Left ventricle myocardium superior (tissue), 1 donor: Measurements from ENCODE around the gene LYPD4. TPM values are rescaled to one million over a fixed set of nuclear protein-coding genes. Genes with fewer than 3 reads are reported as not detected.
A peak's percentile ranks its signal among the peaks of the same experiment; 100 is the strongest.
"Not testable (repeated sequence)": the region's sequence is repeated elsewhere in the genome, so short reads cannot be mapped to it uniquely, and the experiment has no call there.

ENCODE experiments used
- ATAC-seq: fragments of 200-7000 bp; cut with Tn5 transposase; one replicate; pipeline ENCODE4 v1.9.1; 2020; ENCODE audit warnings: mild to moderate bottlenecking, moderate library complexity
- DNase-seq: peaks from one replicate; pipeline ENCODE4 v3.0.0-alpha.2; 2020
- intact Hi-C: fragments of 100-400 bp; cut with micrococcal nuclease; formaldehyde crosslinking; loops from one replicate; pipeline ENCODE4 v1.11.0; 2022
- total RNA-seq: library from RNA; stranded (reverse); fragmentation: NEBNext Ultra II Directional; extraction: Animal tissue kit (Norgen Biotek cat#: 25700); gene quantifications from one replicate; pipeline ENCODE4 v1.2.1, GENCODE V29; 2021
- donor health status: DM: no; HTN: yes; CAD: no; lungs with severe emphysema.

LYPD4 gene
- total RNA-seq, 1 donor from 2014 or later, result not detected

GRCh38 chr19:41876847-41877832 lies 32.7 kb upstream of the LYPD4 start, which contains the start of gene CD79A:
TSS of gene CD79A (plus strand) at chr19:41877279. CDS start at chr19:41877305, 26 bp downstream.
- intact Hi-C loops, result no loop called here
- peak; percentile 11 for DNase-seq
- no peak for ATAC-seq

DNA sequence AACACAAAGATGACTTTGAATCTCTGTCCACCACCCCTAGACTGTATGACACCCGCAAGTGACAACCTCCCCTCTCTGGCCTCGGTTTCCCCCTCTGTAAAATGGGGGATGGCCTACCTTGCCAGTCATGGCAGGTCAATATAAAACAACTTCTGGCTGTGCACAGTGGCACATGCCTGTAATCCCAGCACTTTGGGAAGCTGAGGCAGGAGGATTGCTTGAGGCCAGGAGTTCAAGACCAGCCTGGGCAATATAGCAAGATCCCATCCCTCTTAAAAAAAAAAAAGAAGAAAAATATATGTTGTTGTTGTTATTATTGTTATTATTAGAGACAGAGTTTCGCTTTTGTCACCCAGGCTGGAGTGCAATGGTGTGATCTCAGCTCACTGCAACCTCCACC lies 31.5 kb upstream of the LYPD4 start:
- peak; percentile 1 for DNase-seq
- intact Hi-C loops, ATAC-seq: not testable (repeated sequence)

DNA sequence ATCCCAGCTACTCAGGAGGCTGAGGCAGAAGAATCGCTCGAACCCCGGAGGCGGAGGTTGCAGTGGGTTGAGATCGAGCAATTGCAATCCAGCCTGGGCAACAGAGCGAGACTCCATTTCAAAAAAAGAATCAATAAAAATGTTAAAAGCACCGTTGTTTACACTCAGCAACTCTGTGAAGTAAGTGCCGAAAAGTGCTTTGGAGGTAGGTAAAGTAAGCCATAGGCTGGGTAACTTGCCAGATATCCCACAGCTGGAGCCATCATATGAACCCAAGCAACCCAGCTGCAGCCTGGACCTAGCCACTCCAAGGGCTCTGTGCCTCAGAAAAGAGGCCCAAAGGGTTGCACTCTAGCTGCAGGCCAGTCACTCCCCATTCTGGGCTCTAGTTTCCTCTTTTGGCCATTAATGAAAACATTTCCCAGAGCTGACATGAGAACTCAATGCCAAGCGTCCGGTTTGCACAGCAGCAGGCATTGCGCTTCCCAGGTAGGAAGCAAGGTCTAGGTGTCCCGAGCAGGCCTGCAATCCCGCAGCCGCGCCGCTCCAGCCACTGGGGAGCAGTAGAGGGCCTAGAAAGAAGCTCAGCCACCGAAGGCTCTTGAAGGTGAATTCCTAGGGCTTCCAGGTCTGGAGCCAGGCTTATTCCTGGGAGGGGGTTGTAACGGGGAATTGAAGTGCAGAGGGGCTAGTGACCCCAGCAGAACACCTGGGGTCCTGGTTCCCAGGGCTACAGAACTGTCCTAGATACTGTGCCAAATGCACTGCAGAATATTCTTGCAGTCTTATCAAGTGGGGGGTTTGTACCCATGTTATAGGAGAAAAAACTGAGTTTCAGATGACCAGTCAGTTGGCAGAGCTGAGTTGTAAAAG lies 28.5 kb upstream of the LYPD4 start:
- intact Hi-C loops, result no loop called here
- DNase-seq (peak; percentile 69), ATAC-seq (peak; percentile 74)

DNA sequence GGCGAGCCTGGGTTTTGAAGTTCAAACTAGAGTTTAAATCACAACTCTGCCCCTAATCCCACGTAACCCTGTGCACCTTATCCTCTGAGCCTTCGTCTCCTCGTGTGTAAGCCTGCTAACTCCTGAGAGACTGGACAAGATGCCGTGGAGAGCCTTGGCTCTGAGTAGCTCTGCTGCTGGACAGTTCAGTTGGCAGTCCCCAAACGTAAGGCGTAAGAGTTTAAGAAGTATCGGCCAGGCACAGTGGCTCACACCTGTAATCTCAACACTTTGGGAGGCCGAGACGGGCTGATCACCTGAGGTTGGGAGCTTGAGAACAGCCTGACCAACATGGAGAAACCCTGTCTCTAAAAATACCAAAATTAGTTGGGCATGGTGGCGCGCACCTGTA lies 27.9 kb upstream of the LYPD4 start:
- intact Hi-C loops, result no loop called here
- ATAC-seq, result no peak
- DNase-seq, result peak; percentile 7

- intact Hi-C loops, result no loop called here
- DNase-seq, result peak; percentile 38
- peak; percentile 29 for ATAC-seq
These were observed 27.3 kb upstream of the LYPD4 start for GRCh38 chr19:41871573-41872383.

GRCh38 chr19:41870401-41870873 lies 26.0 kb upstream of the LYPD4 start:
- DNase-seq (peak; percentile 14), ATAC-seq (no peak)
- intact Hi-C loops, result no loop called here

- intact Hi-C loops, result no loop called here
- DNase-seq (peak; percentile 21), ATAC-seq (no peak)
These were observed 25.0 kb upstream of the LYPD4 start for GRCh38 chr19:41869374-41869955.

DNA sequence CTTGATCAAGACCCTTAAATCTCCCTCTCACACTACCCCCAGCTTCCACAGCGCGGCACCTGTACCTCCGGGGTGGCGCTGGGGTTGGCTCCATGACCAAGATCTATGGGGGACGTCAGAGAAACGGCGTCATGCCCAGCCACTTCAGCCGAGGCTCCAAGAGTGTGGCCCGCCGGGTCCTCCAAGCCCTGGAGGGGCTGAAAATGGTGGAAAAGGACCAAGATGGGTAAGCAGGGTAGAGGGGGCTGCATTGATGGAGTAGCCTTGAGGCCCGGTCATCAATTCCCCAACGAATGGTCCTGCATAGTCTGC lies 24.5 kb upstream of the LYPD4 start:
- intact Hi-C loops, result no loop called here
- DNase-seq (peak; percentile 6), ATAC-seq (no peak)

- no peak for ATAC-seq
- DNase-seq, result peak; percentile 16
- intact Hi-C loops, result no loop called here
These were observed 23.9 kb upstream of the LYPD4 start for GRCh38 chr19:41868120-41868988.

DNA sequence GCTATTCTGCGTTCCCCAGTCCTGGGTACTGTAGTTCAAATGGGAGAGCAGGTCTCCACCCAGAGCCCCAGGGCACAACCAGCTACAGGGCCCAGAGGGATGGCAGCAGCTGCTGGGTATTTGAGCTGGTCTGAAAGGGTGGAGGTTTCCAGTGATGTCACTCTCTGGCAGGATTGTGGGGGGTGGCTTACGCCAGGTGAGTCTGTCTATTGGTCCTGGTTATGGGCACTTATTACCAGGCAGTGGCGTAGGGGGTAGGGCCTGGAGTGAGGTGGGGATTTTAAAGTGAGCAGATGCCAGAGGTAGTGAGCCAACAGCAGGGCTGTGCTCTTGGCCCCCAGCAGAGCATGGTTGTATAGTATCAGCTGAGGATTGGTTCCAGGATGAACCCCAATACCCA lies 21.8 kb upstream of the LYPD4 start:
- ATAC-seq (no peak), DNase-seq (peak; percentile 14)
- intact Hi-C loops, result no loop called here

- no peak for ATAC-seq
- intact Hi-C loops, result no loop called here
- DNase-seq, result no peak
These were observed 19.9 kb upstream of the LYPD4 start for GRCh38 chr19:41864374-41864773.

DNA sequence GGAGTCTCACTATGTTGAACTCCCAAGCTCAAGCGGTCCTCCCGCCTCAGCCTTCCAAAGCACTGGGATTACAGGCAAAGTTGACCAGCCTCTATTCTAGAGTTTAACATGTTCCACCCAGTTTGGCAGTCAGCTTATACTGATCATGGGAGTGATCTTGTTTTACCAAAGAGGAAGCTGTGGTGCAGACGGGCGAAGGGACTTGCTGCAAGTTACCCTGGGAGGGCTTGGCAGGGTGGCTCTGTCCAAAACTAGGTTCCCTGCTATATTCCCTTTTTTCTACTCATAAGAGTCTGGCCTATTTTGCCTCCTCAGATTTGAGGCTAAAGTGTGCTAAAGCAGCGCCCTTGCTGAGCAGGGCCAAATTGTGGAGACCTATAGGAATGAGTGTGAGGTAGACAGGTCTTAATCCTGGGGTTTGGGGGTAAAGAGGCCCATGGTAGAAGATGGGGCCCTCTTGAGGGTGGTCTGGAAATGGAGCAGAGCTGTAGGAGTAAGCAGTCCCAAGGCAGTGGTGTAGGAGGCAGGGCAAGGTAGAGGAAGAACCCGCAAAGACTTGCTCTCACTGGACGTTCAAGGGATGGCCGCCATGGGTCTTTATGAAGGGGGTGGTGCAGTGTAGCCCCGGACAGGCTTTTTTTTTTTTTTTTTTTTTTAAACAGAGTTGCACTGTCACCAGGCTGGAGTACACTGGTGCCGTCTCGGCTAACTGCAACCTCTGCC lies 18.9 kb upstream of the LYPD4 start:
- intact Hi-C loops, result no loop called here
- no peak for ATAC-seq
- DNase-seq, result no peak

GRCh38 chr19:41862445-41862986 lies 18.0 kb upstream of the LYPD4 start:
- no peak for ATAC-seq
- intact Hi-C loops, result no loop called here

GRCh38 chr19:41861846-41862245 lies 17.4 kb upstream of the LYPD4 start:
- ATAC-seq (no peak), DNase-seq (no peak)
- intact Hi-C loops, result no loop called here

More at GRCh38 chr19:41862445-41862986, 18.0 kb upstream of the LYPD4 start:
- DNase-seq, result no peak

GRCh38 chr19:41861116-41861768 lies 16.8 kb upstream of the LYPD4 start:
- no peak for ATAC-seq
- DNase-seq, result no peak
- intact Hi-C loops, result no loop called here

DNA sequence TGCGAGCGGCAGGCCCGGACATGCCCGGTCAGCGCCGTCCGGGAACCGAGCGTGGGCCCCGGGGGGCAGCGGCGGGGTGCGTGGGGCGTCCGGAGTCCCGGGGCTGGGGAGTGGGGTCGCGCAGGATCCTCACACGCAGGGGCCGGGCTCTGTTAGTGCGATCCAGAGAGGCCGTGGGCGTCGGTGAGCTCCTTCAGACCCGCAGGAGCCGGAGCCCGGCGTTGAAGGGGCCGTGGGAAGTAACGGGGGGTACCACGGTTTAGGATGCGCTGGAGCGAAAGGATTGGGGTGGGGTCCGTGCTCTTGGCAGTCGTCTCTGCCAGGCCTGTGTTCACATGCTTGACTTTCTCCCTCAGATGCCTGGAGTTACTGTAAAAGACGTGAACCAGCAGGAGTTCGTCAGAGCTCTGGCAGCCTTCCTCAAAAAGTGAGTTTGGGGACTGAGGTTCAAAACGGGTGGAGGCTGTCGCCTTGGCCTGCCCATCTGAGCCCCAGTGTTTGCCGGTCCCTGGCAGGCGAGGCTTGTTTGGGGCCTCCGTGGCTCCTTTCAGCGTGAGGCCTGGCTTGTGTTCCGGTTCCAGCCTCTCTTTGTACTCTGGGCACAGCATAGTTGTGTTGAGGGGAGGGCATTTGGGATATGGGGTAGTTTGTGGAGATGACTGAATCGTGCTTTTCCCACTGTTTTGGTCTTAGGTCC lies 16.1 kb upstream of the LYPD4 start:
- DNase-seq, result peak; percentile 46
- no peak for ATAC-seq
- intact Hi-C loops, result no loop called here
